Esophagus muscularis mucosa (tissue), 3 donors: ENCODE data around the gene HSF4.

ENCODE experiments used
- CTCF ChIP-seq, 3 experiments: fragments of 200-600 bp in 2 of 3; fragments of 450-650 bp in 1 of 3; sonication (generic) in 2 of 3; IDR thresholded peaks; one replicate each; pipeline ENCODE4 v1.5.1; 2017 to 2019; ENCODE audit warnings: antibody characterized with exemption in 3 of 3, mild to moderate bottlenecking in 2 of 3, moderate library complexity in 1 of 3
- EP300 ChIP-seq: sonication (generic); formaldehyde crosslinking; IDR thresholded peaks from one replicate; pipeline ENCODE4 v1.6.1; 2017; ENCODE audit warnings: antibody characterized with exemption

GRCh38 chr16:67212766-67213165 lies 48.2 kb downstream of the HSF4 start:
- no peak for TF ChIP-seq EP300
- no peak for TF ChIP-seq CTCF (IDR thresholded peaks at IDR 0.05)
